KBM-7 (cell line): ENCODE results near the gene SDHB.

Source experiments
- DNase-seq: peaks from one replicate; pipeline ENCODE4 v3.0.0-alpha.2; 2015
- in situ Hi-C: fragments of 300-500 bp; cut with MboI; formaldehyde crosslinking; loops from 2 replicates; pipeline ENCODE4 v1.14.3; 2020; ENCODE audit warnings: low sequenced_read_pairs, low pct_unique_long_range_greater_than_20kb, mixed read lengths

Gene SDHB

DNA sequence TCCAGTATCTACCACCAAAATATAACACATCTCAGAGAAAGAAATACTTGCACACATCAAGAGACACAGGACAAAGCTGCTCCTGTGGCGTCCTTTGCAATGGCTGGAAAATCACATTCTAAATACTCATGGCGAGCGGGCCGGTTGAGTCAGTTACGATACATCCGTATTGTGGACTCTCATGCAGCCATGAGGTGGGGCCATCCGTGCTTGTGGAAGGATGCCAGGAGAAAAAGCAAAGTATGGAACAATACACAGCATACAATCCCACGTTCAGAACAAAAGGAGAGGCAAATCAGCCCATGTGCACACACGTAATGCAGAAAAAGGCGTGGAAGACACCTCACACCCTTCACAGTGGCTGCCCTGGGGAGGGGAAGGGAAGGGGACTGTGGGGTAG is 55.2 kb downstream of the SDHB start:
- in situ Hi-C loops: no loop called here
- DNase-seq: no peak

DNA sequence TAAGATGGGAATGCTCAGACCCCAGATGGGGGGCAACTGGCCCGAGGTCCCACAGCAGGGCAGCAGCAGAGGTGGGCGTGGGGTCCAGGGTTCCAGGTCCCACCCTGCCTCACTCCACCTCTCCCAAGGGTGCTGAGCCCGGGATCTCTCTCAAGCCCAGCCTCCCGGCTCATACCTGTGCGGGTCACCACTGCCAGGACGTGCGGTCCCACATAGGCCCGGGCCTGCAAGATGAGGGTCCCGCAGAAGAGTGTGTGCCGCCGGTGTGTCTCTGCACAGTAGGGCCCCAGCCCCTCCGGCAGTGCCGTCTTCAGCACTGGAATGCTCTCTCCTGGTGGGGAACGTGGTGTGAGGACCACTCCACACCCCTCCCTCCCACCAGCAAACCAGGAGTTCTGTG is 57.0 kb downstream of the SDHB start:
- no peak for DNase-seq
- in situ Hi-C loops: no loop called here

DNA sequence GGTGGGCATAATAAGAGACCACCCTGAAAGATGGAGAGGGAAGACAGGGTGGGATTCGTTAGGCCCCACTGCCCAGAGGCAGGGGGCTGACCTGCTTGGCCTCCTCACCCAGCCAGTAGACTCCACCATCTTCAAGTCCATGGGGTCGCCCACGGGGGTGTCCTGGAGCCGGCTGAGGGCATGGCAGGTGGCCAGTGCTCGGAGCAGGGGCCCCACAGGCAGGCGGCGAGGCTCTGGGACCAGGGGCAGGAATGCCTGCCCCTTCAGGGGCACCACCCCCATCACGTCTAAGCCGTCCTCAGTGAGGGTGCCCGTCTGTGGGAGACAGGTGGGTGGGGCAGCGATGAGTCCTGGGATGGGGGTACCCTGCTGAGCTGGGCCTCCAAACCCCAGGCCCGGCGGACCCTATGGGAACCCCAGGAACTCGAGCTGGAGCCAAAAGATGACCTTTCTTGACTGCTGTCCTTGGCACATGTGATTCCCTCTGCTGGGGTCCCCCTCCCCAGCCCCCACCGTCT is 60.3 kb downstream of the SDHB start:
- no peak for DNase-seq
- in situ Hi-C loops: no loop called here

DNA sequence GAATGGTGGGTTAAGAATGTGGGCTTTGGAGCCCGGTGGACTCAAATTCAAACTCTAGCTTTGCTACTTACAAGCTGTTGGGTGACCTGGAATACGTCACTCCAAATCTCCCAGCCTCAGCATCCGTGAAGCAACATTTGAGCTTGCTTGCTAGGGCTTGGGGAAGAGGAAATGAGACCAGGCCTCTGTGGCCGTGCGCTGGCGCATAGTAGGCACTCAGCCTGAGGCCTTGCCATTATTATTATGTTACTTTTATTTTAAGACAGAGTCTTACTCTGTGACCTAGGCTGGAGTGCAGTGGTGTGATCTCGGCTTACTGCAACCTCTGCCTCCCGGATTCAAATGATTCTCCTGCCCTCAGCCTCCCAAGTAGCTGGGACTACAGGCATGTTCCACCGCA is 61.2 kb downstream of the SDHB start:
- in situ Hi-C loops: no loop called here
- no peak for DNase-seq

DNA sequence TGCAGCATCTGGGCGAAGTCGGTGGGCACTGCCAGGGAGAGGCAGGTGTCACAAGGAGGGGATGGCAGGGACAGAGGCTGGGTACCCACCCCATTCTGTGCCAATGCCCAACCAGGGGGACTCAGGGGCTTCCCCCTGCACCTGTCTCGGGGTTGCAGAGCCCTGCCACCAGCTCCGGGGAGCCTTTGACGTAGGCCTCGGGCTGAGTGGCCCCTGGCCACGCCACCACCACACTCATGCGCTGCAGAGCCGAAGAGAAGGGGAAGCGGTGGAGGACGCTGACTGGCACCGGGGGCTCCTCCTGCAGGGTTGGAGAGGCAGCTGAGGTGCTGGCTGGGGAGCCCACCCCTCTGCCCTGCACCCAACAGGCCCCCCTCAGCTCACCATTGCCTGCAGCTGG is 61.7 kb downstream of the SDHB start:
- in situ Hi-C loops: no loop called here
- no peak for DNase-seq

DNA sequence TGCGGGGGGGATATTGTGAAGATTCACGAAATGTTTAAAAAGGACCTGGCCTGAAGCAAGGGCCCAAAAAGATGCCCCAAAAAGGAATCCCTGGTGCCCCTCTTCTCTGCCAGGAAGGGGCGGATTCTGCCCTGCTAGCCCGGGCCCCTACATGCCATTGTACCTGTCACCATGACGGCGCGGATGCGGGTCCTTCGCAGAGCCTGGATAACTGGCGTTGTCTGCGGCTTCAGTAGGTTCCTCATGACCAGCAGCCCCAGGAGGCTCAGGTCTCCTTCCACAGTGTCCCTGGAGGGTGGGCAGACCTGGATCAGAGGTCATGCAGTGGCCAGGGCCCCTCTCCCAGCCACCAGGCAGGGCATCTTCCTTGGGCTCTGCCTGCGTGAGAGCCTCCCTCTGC is 62.3 kb downstream of the SDHB start:
- in situ Hi-C loops: no loop called here
- no peak for DNase-seq

DNA sequence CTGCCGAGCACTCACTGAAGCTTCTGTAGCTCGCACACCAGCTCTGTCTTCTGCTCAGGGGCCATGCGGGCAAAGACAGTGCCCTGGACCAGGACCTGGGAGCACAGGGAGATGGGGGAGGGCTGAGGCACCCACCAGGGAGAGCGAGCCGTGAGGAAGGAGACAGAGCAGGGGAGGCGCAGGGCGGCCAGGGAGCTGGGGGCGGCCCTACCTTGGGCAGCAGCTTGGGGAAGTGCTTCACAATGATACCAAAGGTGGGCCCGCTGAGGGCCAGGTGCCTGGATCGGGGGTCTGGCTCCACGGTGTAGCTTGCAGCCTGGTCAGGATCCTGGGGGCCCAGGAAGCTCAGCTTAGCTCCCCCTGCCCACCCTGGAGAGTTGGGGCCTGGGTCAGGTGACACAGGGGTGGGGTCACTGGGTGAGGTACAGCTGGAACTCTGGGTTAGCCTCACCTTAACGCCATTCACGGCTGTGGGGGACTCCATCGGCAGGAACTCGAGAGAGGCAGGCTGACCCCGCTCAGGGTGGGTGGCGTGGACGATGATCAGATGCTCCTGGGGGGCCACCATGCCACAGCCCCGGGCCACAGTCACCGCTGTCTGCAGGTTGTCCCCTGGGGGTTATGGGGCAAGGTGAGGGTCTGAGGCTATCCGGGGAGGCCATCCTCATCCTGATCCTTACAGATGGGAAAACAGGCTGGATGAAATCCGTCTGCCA is 64.0 kb downstream of the SDHB start:
- no peak for DNase-seq
- in situ Hi-C loops: no loop called here

DNA sequence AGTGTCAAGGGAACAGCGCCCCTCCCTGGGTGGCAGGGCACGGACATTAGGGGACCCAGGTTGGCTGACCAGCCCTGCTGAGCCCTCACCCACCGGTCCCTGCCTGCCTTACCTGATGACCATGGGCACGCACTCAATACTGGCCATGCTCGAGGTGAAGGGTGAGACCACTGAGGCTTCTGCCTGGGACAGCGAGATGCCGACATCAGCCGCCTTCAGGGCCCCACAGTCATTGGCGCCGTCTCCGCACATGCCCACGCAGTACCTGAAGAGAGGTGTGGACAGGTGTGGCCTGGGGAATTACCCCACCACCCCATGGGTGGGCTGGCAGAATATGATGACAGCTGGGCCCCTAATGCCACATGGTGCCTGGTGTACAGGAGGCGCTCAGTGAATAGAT is 65.6 kb downstream of the SDHB start:
- no peak for DNase-seq
- in situ Hi-C loops: no loop called here

DNA sequence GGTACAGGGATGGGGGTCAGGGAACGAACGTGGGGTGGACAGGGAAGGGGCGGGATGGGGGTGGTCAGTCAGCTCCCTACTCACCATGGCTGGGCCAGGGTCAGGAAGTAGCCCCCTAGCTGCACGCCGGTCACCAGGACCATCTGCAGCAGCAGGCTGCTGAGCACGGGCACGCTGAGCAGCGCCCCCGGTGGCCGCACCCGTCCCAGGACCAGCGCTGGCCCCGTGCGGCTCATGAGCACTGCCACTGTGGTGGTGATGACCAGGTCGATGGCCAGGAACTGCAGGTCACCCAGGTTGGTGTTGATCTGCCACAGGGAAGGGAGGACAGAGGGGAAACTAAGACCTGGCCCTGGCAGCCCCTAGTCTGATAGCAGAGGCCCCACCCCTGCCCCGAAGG is 66.9 kb downstream of the SDHB start:
- in situ Hi-C loops: no loop called here
- no peak for DNase-seq

DNA sequence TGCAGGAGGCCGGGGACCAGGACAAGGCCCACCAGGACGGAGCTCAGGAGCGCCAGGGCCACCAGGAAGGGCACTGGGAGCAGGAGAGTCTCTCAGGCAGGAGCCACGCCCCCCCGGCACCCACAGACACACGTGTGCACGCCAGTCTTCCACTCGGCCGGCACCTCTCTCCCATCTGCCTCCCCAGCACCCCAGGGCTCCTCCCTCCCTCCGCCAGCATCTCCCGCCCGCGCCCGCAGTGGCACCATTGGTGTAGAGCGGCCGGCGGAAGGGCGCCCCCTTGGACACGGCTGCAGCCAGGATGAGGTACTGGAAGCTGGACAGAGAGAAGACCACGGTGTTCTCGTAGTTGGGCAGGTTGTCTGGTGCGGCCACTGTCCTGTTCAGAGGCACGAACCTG is 67.3 kb downstream of the SDHB start:
- DNase-seq: no peak

DNA sequence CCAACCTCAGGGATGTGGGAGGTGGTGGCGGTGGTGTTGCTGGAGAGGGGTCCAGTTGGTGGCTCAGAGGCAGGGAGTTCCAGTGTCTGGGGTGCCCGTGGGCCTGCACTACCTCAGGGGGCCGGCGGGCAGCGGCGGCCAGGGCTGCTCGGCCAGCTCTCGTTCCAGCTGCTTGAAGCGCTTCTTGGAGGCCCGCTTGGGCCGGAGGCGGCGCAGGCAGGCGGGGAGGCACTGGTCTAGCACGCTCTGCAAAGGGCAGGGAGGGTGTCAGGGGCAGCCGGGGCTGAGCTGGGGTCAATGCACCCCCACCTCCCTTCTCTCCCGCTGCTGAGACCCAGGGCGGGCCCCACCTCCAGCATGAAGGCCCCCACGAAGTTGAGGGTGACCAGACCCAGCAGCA is 67.7 kb downstream of the SDHB start:
- no peak for DNase-seq
- in situ Hi-C loops: no loop called here

More for the DNA sequence above, 67.3 kb downstream of the SDHB start:
- in situ Hi-C loops: no loop called here

DNA sequence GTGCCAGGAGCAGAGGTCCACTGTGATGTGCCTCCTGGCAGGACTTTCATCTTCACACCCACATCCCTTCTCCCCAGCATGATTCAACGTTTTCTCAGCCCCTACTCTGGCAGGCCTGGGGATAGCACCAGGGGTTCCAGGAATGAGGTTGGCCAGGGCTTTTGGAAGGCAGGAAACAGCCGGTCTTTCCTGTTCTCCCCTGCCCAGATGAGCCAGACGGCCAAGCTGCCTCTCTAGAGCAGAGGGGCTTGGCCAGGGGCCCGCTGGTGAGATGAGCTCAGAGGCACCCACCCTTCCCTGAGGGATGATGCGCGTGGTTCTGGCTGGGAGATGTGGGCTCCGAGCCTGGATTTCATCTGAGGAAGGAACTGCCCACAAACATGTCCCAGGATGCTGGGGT is 69.1 kb downstream of the SDHB start:
- in situ Hi-C loops: no loop called here
- DNase-seq: peak; percentile 4

DNA sequence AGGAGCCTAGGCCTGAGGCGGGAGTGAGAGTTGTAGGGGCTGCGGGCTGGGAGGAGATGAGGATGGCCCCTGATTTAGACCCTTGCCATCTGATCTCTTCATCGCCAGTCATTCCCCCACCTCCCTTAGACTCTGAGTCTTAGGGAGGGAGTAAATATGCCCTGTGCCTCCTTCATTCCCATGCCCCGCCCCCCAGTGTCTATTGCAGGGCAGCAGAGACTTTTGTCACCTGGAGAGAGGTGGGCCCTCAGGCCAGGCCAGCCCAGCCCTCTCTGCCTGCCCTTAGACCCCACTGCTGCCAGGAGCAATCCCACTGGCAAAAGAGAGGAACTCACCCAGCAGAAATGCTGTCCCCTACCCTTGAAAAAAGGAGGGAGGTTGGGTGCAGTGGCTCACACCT is 70.2 kb downstream of the SDHB start:
- in situ Hi-C loops: no loop called here
- DNase-seq: no peak

DNA sequence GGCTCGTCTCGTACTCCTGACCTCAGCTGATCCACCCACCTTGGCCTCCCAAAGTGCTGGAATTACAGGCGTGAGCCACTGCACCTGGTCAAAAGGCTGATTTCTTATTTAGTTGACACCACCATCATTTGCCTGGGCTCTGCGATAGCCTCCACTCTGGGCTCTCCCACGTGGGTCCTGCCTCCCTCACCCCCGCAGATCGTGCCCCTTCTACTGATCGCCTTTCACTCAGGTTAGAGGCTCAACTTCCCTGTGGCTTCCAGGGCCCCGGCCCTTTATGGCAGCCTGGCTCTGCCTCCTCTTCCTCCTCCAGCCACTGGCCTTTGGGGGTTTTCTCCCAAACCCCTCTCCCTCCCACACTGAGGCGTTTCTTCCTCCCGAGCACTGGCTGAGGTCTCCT is 70.9 kb downstream of the SDHB start:
- in situ Hi-C loops: no loop called here

DNA sequence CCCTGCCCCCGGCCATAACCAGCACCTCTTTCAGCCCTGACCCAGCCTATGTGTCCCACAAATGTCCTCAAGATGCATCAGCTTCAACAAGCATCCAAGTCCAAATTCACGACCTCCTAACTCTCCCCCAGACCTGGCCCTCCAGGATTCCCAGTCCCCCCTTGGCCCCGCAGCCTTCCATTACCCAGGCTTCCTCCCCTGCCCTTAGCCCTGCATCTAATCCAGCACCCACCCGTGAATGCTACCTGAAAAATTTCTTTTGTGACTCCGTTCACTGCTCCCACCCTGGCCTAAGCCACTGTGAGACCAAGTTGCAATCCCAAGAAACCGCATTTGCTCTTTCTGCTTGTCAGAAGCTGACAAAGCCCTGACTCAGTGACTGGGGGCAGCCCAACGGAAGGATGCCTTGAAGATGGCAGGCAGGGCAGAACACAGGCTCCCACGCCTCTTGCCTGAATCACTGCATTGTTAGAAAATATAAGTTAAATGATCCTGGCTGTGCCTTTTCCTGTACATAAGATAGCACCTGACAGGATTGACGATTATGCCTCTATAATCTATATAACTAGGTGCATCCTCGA is 72.5 kb downstream of the SDHB start:
- in situ Hi-C loops: no loop called here
- DNase-seq: no peak

More for the DNA sequence above, 70.9 kb downstream of the SDHB start:
- DNase-seq: no peak

DNA sequence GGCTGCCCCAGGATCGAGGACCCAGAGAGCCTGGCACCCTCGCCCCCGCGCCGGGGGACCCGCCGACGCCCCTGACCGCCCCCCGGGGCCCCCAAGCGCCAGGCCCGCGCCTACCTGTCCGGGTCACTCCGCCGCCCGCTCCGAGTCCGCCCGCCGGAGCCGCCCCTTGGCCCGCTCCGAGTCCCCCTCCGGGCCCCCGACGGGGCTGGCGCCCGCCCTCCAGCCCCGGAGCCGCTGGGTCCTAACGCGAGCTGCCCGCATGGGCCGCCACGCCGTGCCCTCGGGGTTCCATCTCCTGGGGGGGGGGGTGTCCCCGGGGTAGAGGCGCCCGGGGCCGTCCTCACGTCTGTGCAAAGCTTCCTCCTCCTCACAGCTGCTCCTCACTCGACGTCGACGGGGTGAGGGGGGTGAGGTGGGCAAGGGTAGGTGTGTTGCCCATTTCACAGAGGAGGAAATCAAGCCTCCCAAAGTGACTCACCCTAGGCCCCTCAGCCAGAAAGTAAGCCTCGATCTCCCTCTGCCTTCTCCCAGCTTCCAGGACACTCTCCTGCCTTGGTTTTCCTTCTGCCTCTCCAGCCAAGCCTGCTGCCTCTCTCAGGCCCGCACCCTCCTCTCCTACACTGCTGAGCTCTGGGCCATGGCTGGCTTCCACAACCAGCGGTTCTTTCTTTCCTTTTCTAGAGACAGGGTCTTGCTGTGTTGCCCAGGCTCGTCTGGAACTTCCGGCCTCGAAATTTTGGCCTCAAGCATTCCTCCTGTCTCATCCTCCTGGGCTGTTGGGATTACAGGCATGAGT is 73.2 kb downstream of the SDHB start, which contains the start of gene MFAP2:
MFAP2 (minus strand) TSS at position 148 of the 796 bp plus-strand sequence. CDS start 2,347 bp downstream, outside the sequence.
- no peak for DNase-seq
- in situ Hi-C loops: no loop called here

DNA sequence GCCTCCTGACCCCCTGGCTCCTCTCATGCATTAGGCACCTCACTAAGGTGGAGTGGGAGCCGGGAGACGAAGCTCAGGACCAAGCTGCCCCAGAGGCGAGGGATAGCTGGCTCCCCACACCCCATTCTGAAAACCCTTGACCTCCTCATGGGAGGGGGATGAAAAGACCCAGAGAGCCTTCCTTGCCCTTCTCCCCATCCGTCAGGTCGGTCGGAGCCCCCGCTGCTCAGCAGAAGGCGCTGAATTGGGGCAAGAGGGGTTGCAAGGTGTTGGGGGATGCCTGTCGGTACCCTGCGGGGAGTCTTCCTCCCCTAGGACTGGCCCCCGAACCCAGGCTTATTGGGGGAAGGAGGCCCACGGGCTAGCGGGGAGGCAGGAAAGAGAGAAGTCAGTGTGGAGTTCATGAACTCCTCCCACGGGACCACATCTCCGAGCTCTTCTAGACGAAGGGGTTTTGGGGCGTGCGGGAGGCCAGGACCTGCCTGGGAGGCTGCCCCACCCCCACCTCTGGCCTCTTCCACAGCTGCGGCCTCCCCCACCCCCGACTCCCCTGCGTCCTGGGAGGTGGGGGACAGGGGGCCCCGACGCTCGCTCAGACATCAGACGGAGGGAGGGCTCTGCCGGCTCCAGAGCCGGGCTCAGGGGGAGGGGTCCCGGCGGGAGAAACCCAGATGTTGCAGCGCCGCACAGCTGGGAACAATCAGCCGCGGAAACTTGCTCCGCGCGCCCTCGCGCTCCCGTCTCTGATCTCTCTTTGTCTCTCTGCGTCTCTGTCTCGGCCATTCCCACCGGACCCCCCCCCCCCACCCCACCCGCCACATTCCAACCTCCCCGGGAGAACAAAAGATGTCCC is 74.1 kb downstream of the SDHB start:
- in situ Hi-C loops: no loop called here
- DNase-seq: no peak

DNA sequence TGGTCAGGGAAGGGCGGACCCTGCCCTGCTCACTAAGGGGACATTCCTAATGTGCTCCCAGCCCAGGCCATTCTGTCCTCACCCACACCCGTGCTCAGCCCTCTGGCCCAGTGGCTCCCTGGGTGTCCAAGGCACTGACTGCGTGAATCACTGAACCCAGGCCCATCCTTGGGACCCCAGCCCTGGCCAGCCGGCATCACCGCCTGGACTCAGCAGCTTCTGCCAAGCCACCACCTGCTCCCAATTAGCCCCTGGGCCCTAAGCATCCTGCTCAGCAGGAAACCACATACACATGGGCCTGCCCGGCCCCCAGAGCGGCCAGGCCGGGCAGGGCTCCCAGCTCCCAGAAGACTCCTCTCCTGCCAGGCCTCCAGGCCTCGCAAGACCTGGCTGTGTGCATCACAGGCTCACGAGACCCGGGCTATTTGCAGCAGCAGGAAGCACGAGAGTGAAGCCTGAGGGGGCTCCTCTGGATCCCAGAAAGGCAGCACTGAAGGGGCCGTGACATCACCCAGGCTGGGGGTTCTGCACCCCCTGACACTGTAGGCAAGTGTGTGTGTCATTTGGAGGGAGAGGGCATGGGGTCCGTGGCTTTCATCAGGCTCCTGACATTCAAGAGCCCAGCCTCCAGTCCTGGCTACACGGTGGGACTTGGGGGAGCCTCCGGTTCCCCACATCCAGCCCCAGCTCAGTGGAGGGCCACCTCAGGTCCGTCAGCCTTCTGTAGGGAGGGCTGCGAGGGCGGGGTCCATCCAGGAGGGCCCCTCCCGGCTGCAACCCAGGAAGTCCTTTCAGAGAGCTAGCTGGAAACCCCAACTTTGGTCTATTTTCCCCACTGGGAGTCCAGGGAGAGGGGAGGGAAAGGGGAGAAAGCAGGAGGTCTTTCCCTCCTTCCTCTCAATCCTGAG is 75.0 kb downstream of the SDHB start:
- in situ Hi-C loops: no loop called here
- DNase-seq: no peak
